PC-9 (cell line): ENCODE results near the gene RAB37. TPM values are rescaled to one million over a fixed set of nuclear protein-coding genes. Genes with fewer than 3 reads are reported as not detected.

Experiments used
- BruUV-seq: library from RNA; stranded (reverse); fragments of 400-500 nt; replicated peaks from 2 replicates; lab custom pipeline; 2021; lab: Mats Ljungman, UMichigan
- CTCF ChIA-PET: fragments of 300-600 bp; sonication (Branson Sonifier 250); formaldehyde crosslinking; loops from one replicate; lab custom pipeline; 2022; ENCODE audit warnings: antibody characterized with exemption; lab: Charles Lee
- POLR2A ChIA-PET: fragments of 300-600 bp; sonication (Branson Sonifier 250); formaldehyde crosslinking; loops from one replicate; lab custom pipeline; 2022; ENCODE audit warnings: antibody characterized with exemption; ENCODE audit not compliant: unreplicated experiment; lab: Charles Lee
- DNase-seq, 2 experiments: peaks; one replicate each; pipeline versions ENCODE4 v3.0.0 to v3.0.0-alpha.2; 2015 to 2022; ENCODE audit warnings: mixed read lengths in 1 of 2
- H2AFZ ChIP-seq: fragments of 200-600 bp; sonication (generic); 2 replicates; pipeline ENCODE4 v1.8.1; 2017; ENCODE audit warnings: antibody characterized with exemption
- H3F3A ChIP-seq: fragments of 200-600 bp; sonication (generic); 2 replicates; pipeline ENCODE4 v1.8.1; 2017; ENCODE audit warnings: antibody characterized with exemption, mild to moderate bottlenecking, low read depth; ENCODE audit not compliant: insufficient read depth
- H3K27ac ChIP-seq: fragments of 200-600 bp; sonication (generic); 2 replicates; pipeline ENCODE4 v1.6.1; 2016; ENCODE audit warnings: mixed run types
- H3K27me3 ChIP-seq: fragments of 200-600 bp; sonication (generic); 2 replicates; pipeline ENCODE4 v1.6.1; 2016; ENCODE audit warnings: low read depth, mixed run types; ENCODE audit not compliant: insufficient read depth
- H3K36me3 ChIP-seq: fragments of 200-600 bp; sonication (generic); 2 replicates; pipeline ENCODE4 v1.6.1; 2016; ENCODE audit warnings: low read depth, mixed run types
- H3K4me1 ChIP-seq: fragments of 200-600 bp; sonication (generic); replicated peaks from 2 replicates; pipeline ENCODE4 v1.6.1; 2016; ENCODE audit warnings: mixed run types; ENCODE audit not compliant: insufficient read depth
- H3K4me2 ChIP-seq: fragments of 200-600 bp; sonication (generic); 2 replicates; pipeline ENCODE4 v1.6.1; 2017; ENCODE audit warnings: mixed run types
- H3K4me3 ChIP-seq: fragments of 200-600 bp; sonication (generic); 2 replicates; pipeline ENCODE4 v1.6.1; 2016; ENCODE audit warnings: mixed run types
- H3K79me2 ChIP-seq: fragments of 200-600 bp; sonication (generic); 2 replicates; pipeline ENCODE4 v1.6.1; 2017; ENCODE audit warnings: low read depth, mixed run types
- H3K9me2 ChIP-seq: fragments of 200-600 bp; sonication (generic); 2 replicates; pipeline ENCODE4 v1.8.1; 2017; ENCODE audit warnings: mild to moderate bottlenecking; ENCODE audit not compliant: insufficient read depth
- H3K9me3 ChIP-seq: fragments of 200-600 bp; sonication (generic); 2 replicates; pipeline ENCODE4 v1.8.1; 2016; ENCODE audit warnings: low read depth; ENCODE audit not compliant: insufficient read depth
- H4K20me1 ChIP-seq: fragments of 200-600 bp; sonication (generic); 2 replicates; pipeline ENCODE4 v1.8.1; 2017; ENCODE audit not compliant: insufficient read depth
- CTCF ChIP-seq: fragments of 200-600 bp; sonication (generic); conservative IDR thresholded peaks from 2 replicates; pipeline ENCODE4 v1.6.1; 2017; ENCODE audit warnings: mixed run types, antibody characterized with exemption, mild to moderate bottlenecking, moderate library complexity
- EZH2 ChIP-seq: fragments of 200-600 bp; sonication (generic); IDR thresholded peaks from 2 replicates; pipeline ENCODE4 v1.8.0; 2017; ENCODE audit warnings: antibody characterized with exemption, low read depth
- intact Hi-C: fragments of 100-400 bp; cut with micrococcal nuclease; formaldehyde crosslinking; loops from one replicate; pipeline ENCODE4 v1.10.0; 2022; ENCODE audit not compliant: unreplicated experiment
- total RNA-seq: library from RNA; stranded (reverse); gene quantifications from 2 replicates; pipeline ENCODE4 v1.2.3, GENCODE V29; 2021

RAB37 gene
- total RNA-seq, 1 experiment from 2014 or later, result not detected

- Histone ChIP-seq H3K36me3 (no peaks in the 10 kb centered on the region), H4K20me1 (peaks cover 9% of the 10 kb centered on the region), H3K79me2 (peaks cover 47% of the 10 kb centered on the region), H3K4me1 (peaks cover 51% of the 10 kb centered on the region), H3F3A (peaks cover 4% of the 10 kb centered on the region; the same call in 1 of the 2 replicates), H2AFZ (no peak overlapping the region), H3K4me2 (peak overlapping the region; percentile 81; the same call in 1 of the 2 replicates), H3K9me3 (no peaks in the 10 kb centered on the region), H3K27ac (no peak overlapping the region), H3K4me3 (no peak overlapping the region), H3K9me2 (no peaks in the 10 kb centered on the region), H3K27me3 (no peaks in the 10 kb centered on the region)
- ChIA-PET CTCF (no interaction called here), POLR2A (interaction anchor here (0.6 kb wide), 3 partner anchors 115 to 333 kb away, joined by 3 to 4 read pairs (median 3); no protein-coding TSS in a partner anchor)
- intact Hi-C loops, result loop anchor here (1.0 kb wide), 1 partner anchor 8 kb away; no protein-coding TSS in a partner anchor
- no TSS peak for BruUV-seq
- DNase-seq, result peak; percentile 26 to 65
- TF ChIP-seq CTCF (no peak), EZH2 (no peak)
These were observed 21.1 kb downstream of the RAB37 start for GRCh38 chr17:74757931-74758847.

- peaks cover 41% of the 10 kb centered on the region for H3K79me2 ChIP-seq
- no peaks in the 10 kb centered on the region for H3K9me2 ChIP-seq
- peaks cover 9% of the 10 kb centered on the region for H4K20me1 ChIP-seq
- H3K9me3 ChIP-seq, result no peaks in the 10 kb centered on the region
- no peak overlapping the region for H2AFZ ChIP-seq
- no peak overlapping the region for H3K4me3 ChIP-seq
- H3K4me1 ChIP-seq, result peaks cover 50% of the 10 kb centered on the region
- peak overlapping the region; percentile 81 for H3K4me2 ChIP-seq
- no peaks in the 10 kb centered on the region for H3K27me3 ChIP-seq
- ChIA-PET CTCF (interaction anchor here (1.8 kb wide), 1 partner anchor 102 kb away, joined by 6 read pairs; no protein-coding TSS in a partner anchor), POLR2A (interaction anchor here (0.6 to 1.7 kb wide), 3 partner anchors 10 to 115 kb away, joined by 4 to 7 read pairs (median 7); no protein-coding TSS in a partner anchor)
- no peak overlapping the region for H3K27ac ChIP-seq
- TF ChIP-seq CTCF (no peak), EZH2 (no peak)
- no TSS peak for BruUV-seq
- intact Hi-C loops, result loop anchor here (1.0 kb wide), 1 partner anchor 9 kb away; no protein-coding TSS in a partner anchor
- H3K36me3 ChIP-seq, result no peaks in the 10 kb centered on the region
- peak in 1 of 2 experiments; percentile 31 for DNase-seq
- peaks cover 4% of the 10 kb centered on the region; the same call in 1 of the 2 replicates for H3F3A ChIP-seq
These were observed 21.8 kb downstream of the RAB37 start for GRCh38 chr17:74758848-74759168.

GRCh38 chr17:74759243-74759801 is 22.3 kb downstream of the RAB37 start:
- peaks cover 35% of the 10 kb centered on the region for H3K79me2 ChIP-seq
- H3K4me3 ChIP-seq, result peak overlapping the region; percentile 32; the same call in 1 of the 2 replicates
- H3K27me3 ChIP-seq, result no peaks in the 10 kb centered on the region
- no peaks in the 10 kb centered on the region for H3K9me3 ChIP-seq
- ChIA-PET POLR2A (interaction anchor here (0.6 to 1.7 kb wide), 4 partner anchors 9 to 114 kb away, joined by 4 to 7 read pairs (median 7); no protein-coding TSS in a partner anchor), CTCF (interaction anchor here (0.8 to 1.8 kb wide), 3 partner anchors 14 to 102 kb away, joined by 3 to 6 read pairs (median 4); a partner anchor contains a TSS)
- peaks cover 50% of the 10 kb centered on the region for H3K4me1 ChIP-seq
- peaks cover 4% of the 10 kb centered on the region; the same call in 1 of the 2 replicates for H3F3A ChIP-seq
- H4K20me1 ChIP-seq, result peaks cover 9% of the 10 kb centered on the region
- peak in 1 of 2 experiments; percentile 31 for DNase-seq
- no peak for TF ChIP-seq EZH2
- no peak; the same call in 1 of the 2 replicates for TF ChIP-seq CTCF
- H3K4me2 ChIP-seq, result peak overlapping the region; percentile 81
- no peaks in the 10 kb centered on the region for H3K9me2 ChIP-seq
- H3K27ac ChIP-seq, result peak overlapping the region; percentile 66
- no peak overlapping the region for H2AFZ ChIP-seq
- no TSS peak for BruUV-seq
- intact Hi-C loops, result no loop called here
- no peaks in the 10 kb centered on the region for H3K36me3 ChIP-seq
